ENCODE results near the gene TLE6. TPM values are rescaled to one million over a fixed set of nuclear protein-coding genes. Genes with fewer than 3 reads are reported as not detected.

Gene TLE6
- total and polyA plus RNA-seq, 2 of the 13 experiments (the other 11 are each of a cell fraction or from before 2014, with no cell fraction given), result 0.24 to 5.5 TPM

DNA sequence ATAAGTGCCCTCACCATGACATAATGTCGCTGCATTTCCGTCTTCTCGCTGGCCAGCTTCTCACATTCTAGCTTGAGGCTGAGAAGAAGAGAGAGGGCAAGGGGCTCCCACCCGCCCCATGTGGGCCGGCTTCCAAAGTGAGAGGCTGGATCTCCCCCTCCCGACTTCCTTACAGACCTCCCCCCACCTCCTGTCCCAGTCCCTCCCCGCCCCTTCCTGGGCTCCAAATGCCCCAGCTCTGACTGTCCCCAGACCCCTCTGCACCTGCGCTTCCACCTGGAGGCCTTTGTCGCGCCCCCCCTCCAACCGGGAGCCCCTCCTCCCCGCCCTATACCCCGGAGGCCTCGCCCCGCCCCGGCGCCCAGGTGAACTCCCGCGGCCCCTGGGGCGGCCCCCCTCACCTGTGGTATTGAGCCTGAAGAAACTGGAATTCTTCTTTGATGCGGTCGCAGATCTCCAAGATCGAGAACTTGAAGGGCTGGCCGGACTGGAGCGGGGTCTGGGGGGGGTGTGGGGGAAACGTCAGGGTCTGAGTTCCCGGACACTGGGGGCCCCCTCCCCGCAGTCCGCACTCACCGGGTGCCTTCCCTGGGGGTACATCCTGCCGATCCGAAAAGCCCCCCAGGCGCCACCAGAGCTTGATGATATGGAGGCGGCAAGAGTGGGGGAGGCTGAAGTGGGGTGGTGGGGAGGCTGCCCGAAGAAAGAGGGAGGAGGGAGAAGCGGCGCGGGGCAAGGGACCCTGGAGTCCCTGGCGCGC, 51.1 kb downstream of the TLE6 start (continued):
- TF ChIP-seq, protein P1, sequence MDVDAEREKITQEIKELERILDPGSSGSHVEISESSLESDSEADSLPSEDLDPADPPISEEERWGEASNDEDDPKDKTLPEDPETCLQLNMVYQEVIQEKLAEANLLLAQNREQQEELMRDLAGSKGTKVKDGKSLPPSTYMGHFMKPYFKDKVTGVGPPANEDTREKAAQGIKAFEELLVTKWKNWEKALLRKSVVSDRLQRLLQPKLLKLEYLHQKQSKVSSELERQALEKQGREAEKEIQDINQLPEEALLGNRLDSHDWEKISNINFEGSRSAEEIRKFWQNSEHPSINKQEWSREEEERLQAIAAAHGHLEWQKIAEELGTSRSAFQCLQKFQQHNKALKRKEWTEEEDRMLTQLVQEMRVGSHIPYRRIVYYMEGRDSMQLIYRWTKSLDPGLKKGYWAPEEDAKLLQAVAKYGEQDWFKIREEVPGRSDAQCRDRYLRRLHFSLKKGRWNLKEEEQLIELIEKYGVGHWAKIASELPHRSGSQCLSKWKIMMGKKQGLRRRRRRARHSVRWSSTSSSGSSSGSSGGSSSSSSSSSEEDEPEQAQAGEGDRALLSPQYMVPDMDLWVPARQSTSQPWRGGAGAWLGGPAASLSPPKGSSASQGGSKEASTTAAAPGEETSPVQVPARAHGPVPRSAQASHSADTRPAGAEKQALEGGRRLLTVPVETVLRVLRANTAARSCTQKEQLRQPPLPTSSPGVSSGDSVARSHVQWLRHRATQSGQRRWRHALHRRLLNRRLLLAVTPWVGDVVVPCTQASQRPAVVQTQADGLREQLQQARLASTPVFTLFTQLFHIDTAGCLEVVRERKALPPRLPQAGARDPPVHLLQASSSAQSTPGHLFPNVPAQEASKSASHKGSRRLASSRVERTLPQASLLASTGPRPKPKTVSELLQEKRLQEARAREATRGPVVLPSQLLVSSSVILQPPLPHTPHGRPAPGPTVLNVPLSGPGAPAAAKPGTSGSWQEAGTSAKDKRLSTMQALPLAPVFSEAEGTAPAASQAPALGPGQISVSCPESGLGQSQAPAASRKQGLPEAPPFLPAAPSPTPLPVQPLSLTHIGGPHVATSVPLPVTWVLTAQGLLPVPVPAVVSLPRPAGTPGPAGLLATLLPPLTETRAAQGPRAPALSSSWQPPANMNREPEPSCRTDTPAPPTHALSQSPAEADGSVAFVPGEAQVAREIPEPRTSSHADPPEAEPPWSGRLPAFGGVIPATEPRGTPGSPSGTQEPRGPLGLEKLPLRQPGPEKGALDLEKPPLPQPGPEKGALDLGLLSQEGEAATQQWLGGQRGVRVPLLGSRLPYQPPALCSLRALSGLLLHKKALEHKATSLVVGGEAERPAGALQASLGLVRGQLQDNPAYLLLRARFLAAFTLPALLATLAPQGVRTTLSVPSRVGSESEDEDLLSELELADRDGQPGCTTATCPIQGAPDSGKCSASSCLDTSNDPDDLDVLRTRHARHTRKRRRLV (CRISPR knock-in tag; IDR thresholded peaks at IDR 0.05), result no peak
- TF ChIP-seq ZNF354B (CRISPR knock-in tag; IDR thresholded peaks at IDR 0.05), result no peak
- TF ChIP-seq U2AF2 (IDR thresholded peaks at IDR 0.05; ENCODE audit: low read depth, low read length), result no peak
- no peak for TF ChIP-seq GATAD1 (CRISPR knock-in tag; IDR thresholded peaks at IDR 0.05)
- no peak for TF ChIP-seq GFI1 (CRISPR knock-in tag; IDR thresholded peaks at IDR 0.05; ENCODE audit: borderline replicate concordance)
- TF ChIP-seq ZBTB1 (CRISPR knock-in tag; IDR thresholded peaks at IDR 0.05; ENCODE audit: borderline replicate concordance), result no peak

Measured in HepG2 (cell line).